HG02588 (cell line): Measurements from ENCODE around the gene MZT2B.
A peak's percentile ranks its signal among the peaks of the same experiment; 100 is the strongest.
"Not testable (repeated sequence)": the region's sequence is repeated elsewhere in the genome, so short reads cannot be mapped to it uniquely, and the experiment has no call there.

ENCODE experiments used
- ATAC-seq: cut with Tn5 transposase; IDR thresholded peaks from one replicate; pipeline ENCODE4 v1.9.1; 2021; ENCODE audit warnings: mild to moderate bottlenecking, moderate library complexity; ENCODE audit not compliant: unreplicated experiment

Gene MZT2B

DNA sequence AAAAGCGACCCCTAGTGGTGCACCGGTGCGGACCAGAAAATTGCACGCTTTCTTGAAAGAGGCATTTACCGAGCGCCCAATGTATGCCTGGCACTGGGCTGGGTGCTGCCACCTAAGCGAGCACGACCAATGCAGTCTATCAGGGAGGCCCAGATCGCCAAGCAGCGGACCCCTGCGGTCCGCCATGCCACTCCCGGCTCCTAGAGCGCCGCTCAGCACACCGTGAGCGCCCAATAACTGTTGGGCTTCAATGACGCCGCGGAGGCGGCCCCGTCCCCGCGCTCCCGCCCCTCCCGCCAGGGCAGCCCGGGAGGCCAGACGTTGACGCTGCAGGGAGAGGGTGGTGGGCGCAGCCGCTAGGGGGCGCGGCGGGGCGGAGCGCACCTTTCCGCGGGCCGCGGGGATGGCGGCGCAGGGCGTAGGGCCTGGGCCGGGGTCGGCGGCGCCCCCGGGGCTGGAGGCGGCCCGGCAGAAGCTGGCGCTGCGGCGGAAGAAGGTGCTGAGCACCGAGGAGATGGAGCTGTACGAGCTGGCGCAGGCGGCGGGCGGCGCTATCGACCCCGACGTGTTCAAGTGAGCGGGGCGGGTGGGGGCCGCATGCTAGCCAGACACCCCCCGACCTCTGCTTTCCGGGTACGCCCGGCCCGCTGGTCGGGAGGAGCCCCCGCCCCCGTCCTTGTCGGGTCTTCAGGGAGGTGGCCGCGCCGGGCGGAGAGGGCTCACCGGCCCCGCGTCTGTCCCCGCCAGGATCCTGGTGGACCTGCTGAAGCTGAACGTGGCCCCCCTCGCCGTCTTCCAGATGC lies at the start of gene MZT2B:
MZT2B (plus strand) TSS at position 383 of the 803 bp plus-strand sequence; CDS start at position 404, 21 bp downstream.
- peak; percentile 85 for ATAC-seq

DNA sequence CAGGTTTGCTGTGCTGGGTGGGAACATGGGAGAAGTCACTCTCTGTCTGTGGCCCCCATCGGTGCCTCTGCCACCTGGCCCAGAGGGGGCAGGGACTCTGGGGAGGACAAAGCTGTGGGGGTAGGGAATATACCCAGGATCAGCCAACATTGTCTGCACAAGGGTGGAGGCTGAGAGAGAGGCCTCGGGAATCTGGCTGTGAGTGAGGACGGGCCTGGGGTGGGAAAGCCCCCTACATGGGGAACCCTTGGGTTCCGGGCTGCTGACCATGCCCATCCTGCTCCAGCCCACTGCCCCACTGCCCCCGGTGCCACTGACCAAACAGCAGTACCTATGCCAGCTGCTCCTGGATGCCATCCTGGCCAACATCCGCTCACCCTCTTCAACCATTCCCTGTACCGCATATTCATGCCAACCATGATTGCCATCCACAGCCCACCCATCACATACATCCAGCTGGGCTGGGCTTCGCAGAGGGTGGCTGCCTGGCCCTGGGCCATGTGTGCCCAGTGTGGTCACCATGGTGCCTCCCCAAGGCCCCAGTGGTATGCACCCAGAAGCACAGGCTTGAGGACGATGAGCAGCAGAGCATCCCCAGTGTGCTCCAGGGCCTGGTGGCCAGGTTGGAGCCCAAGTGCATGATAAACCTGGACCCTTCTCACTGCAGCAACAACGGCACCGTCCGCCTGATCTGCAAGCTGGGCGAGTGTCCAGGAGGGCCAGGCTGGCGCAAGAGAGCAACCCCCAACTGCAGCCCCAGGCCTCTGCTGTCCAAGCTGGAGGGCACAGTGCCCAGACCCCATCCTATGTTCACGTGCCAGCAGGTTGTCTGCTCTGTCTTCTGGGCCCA lies 46.1 kb upstream of the MZT2B start:
- ATAC-seq, result no peak

DNA sequence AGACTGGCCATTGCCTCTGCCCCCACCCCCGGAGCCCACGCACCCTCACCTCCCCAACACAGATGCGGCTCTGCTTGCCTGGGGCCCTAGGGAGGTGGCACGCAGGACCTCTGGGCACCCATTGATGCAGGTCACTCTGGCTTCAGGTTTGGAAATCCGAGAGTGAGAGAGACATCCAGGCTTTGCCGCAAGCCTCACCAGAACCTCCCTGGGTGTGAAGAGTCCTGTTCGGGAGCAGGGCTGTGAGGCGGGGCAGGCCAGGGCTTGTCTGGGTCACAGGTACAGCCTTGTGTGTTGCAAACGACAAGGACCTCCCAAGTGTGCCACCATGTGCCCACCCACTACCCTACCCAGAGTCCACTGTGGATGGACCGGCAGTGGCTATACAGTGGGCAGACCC lies 45.5 kb upstream of the MZT2B start:
- not testable (repeated sequence) for ATAC-seq

GRCh38 chr2:130137118-130137517 lies 44.9 kb upstream of the MZT2B start:
- not testable (repeated sequence) for ATAC-seq

DNA sequence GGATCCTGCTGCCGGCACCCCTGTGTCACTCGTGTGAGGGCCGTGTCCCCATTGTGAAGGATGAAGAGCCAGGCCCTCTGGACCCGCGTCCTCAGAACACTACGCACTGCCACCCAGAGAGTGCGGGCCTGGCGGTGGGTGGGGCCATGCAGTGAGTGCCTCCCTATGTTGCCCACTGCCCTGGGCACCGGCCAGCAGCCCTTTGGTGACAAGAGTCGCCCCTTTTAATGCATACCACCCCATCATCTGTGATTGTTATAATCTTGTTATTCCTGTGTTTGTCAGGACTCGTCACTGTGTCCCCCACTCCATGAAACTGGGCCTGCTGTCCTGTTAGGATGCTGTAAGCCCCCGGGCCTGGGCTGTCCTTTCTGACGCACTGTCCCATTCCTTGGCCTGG lies 43.7 kb upstream of the MZT2B start:
- ATAC-seq, result not testable (repeated sequence)

DNA sequence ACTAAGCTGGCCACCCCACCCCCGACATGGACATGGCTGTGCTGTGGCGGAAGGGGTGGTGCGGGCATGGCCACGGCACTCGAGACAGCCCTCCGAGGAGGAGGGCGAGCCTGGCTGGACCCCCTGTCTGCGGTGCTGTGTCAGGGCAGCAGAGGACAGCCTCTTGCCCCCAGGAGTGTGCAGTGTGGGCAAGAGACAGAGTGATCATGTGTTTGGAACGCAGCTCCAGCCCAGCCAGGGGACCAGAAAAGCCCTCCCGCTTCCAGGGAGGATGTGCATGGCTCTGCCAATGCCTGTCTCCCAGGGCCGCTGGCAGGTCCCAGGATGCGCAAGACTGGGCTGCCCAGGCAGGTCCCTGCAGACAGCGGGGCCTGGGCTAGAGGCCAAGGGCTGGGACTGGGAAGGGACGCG lies 43.2 kb upstream of the MZT2B start:
- ATAC-seq, result not testable (repeated sequence)

DNA sequence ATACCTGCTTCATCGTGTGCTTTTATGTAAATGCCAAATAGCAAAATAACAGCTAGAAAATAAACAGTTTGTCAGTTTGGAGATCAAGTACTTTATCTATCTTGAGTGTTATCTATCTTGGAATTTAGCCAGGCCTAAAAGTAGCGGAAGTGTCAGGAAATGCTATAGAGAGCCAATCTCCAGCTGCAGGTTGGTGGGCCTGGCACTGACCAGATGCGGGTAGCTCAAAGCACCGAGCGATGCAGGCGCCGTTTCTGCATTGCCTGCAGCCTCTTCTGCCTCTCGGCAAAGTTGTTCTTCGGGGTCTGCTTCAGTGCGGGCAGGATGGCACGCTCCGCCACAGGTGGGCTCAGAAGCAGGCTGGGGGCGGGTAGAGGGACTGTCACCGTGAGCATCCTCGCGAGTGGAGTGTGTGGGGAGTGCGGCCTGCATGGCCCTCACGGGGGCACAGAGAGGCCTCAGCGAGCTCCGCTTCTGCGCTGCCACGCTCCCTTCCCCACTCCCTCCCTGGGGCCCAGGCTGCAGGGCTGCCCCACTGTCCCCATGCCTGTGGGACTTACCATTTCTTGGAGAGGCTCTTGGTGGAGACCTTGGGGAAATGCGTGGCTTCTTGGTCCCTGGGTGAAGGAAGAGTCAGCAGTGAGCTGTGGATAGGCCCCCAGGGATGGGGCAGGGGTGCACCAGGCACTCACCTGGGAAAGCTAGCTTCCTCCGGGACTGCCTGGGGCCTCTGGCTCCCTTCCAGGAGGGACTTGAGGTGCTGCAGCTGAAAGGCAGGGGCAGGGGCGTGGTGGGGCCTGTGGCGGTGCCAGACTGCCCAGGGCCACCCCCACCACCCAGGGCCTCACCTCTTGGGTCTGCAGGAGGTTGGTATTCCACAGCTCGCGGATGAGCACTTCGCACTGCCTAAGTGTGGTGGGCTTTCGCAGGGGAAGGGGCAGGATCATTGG lies 42.5 kb upstream of the MZT2B start:
- ATAC-seq, result not testable (repeated sequence)

DNA sequence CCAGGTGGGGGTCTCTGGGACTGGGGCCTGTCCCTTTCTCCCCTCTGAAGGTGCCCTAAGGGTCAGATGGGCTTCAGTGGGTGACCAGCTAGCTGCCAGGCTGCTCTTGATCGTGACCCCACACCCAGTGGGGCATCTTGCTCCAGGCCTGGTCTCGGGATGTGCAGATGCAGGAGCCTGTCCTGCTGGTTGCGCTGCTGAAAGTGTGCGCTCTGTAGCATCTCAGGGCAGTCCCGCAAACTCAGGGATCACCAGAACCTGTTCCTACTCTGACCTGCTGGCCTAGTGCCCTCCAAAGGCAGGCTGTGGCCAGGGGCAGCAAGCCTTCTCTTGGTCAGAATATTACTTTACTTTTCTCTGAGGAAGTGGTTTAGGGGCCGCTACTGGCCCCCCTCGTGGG lies 41.5 kb upstream of the MZT2B start:
- not testable (repeated sequence) for ATAC-seq

DNA sequence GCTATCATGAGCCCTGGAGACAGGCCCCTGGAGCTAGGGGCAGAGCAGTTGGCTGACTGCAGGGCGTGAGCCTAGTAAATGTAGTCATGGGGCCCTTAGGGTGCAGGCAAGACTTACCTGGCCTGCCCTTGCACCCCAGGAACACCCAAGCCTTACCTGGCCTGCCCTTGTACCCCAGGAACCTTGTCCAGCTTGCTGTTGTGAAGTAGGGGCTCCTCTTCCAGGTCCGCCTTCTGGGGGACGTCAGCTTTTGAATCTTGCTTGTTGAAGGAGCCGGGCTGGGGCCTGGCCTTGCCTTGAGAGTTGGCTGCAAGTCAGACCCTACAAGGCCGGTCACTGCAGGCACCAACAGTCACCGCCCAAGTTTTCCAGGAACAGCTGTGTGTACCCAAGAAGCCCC lies 41.1 kb upstream of the MZT2B start:
- ATAC-seq, result not testable (repeated sequence)

- ATAC-seq, result not testable (repeated sequence)
These were observed 40.3 kb upstream of the MZT2B start for GRCh38 chr2:130141645-130142370.

- not testable (repeated sequence) for ATAC-seq
These were observed 39.4 kb upstream of the MZT2B start for GRCh38 chr2:130142396-130143265.

DNA sequence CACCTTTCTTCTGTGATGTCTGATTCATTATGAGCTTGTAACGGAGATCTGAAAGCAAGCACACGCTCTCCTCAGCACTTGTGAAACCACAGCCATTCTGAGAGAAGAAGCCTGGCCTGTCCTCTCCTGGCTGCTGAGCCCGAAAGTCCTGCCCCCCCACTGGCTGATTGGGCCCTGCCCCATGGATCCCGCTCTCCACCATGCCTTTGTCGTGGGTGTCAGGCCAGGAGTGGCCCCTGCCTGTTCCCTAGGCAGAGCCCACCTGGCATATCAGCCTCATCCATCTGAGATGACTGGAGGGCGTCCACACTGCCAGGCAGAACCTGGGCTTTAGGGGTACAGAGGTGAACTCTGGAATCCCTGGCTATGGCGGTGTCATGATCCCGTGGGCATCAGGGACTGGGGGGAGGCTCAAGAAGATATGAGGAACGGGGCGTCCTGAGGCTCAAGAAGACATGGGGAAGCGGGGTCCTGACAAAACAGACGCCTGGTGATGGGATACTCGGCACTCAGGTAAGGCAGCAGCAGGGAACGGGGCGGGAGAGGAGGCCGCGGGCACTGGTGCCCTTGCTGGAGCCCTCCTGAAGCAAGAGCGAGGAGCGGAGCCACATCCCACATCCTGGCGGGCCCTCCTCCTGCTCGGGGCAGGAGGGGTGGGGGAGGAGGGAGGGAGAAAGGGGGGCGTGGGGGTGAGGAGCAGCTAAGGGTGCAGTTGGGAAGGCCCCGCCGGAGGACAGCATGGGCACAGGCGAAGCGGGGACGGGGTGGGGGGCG lies 38.6 kb upstream of the MZT2B start:
- peak; percentile 35 for ATAC-seq

- ATAC-seq, result peak; percentile 93
These were observed 37.1 kb upstream of the MZT2B start, which contains the start of gene CCDC74B for GRCh38 chr2:130145006-130145414. CCDC74B (minus strand) TSS chr2:130145112; CDS start chr2:130144996, 116 bp downstream.

- not testable (repeated sequence) for ATAC-seq
These were observed 33.5 kb upstream of the MZT2B start for GRCh38 chr2:130148515-130148914.

GRCh38 chr2:130150181-130151144 lies 31.6 kb upstream of the MZT2B start:
- no peak for ATAC-seq

DNA sequence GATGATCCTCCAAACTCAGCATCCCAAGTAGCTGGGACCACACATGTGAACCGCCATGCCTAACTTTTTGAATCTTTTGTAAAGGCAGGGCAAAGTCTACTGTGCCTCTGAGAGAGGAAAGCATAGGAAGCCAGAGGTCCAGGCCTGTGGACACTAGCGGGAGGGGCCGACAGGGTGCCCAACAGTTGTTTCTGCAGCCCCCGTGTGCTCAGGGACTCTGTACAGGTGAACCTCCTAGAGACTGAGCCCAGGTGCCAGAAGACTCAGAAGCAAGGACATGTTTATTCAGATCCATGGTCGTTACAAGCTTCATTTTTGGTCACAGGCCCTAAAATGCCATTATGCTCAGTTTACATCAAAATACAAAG lies 30.9 kb upstream of the MZT2B start:
- ATAC-seq, result not testable (repeated sequence)
